ENCODE measurements around the gene KRT6C.
"Not testable (repeated sequence)": the region's sequence is repeated elsewhere in the genome, so short reads cannot be mapped to it uniquely, and the experiment has no call there.

KRT6C gene

DNA sequence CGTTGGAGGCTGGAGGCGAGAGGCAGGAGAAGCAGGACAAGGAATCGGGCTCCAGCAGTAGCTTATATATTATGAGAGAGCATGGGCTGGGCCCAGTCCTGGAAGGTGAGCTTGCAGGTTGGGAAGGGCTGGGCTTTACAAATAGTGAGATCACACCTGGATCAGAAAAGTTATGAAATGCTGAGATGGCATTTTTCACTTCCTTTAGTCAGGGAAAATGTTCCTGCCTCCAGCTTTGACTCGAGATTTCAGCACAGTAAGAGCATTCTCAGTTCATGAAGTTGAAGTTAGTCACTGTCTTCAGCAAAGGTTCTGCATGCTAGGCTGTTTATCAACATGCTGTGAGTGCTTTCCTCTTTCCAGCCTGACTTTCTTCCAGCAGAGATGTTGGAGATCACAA is at the start of gene KRT6C:
Gene KRT6C (minus strand): TSS at position 38 of the 400 bp plus-strand sequence. CDS start 68 bp downstream, outside the sequence.
- DNase-seq (ENCODE audit: low read depth): no peak

DNA sequence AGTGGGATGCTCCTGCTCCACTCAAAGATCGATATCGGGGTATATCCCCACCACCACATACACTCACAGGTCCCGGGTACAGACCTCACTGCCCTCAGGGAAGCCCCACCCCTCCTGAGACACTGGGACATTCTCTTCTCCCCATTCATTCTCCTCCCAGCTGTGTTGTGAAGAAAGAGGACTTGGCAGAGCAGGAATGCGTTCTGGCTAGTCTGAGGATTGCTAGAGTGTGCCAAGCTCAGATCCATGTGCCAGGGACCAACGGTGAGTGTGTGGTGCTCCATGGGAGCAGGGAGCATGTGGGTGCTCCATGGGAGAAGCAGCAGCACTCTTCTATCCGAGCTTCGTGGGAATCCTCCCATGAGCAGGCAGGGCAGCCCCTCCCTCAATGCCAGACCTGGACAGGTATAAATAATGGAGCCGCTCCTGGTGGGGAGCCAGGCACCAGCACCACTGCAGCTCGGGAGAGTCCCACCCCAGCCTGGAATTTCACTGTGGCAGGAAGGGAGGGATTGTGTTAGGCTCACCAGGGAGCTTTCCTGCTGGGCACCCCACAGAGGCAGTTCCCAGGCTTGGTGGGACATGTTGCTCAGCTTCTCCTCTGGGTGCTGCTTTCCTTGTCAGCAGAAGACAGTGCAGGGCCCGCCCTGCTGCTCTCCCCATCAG is 48.9 kb upstream of the KRT6C start:
- peak; percentile 14 for DNase-seq (ENCODE audit: low read depth)

DNA sequence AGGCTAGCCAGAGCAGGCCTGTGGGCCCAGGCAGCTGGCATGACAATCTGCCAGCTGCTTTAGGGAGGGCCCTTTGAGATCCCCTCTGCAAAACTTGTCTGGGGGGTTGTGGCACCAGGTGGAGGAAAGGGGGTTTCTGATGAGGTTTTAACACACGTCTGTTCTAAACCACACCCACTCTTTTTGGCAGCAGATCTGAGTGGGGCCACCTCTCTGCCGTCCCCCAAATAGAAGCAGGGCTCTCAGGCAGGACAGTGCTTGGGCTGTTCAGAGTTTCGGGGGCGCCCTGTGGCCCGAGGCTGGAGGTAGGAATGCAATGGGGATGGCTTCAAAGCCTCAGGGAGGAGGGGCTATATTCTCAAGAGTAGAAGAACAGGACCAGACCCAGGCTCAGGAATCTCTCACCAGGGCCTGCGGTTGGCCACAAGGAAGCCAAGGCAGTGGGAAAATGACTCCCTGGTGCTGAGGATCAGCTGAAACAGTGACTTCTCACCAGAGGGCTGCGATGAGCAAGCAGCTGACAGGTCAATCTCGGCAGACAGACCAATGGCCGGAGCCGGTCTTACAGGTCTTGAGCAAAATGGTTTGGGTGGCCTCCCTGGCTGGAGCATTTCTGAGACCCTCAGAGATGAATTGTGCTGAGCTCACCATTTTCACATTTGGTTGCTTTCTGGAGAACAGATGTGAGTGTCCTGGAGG is 48.1 kb upstream of the KRT6C start:
- peak; percentile 23 for DNase-seq (ENCODE audit: low read depth)

DNA sequence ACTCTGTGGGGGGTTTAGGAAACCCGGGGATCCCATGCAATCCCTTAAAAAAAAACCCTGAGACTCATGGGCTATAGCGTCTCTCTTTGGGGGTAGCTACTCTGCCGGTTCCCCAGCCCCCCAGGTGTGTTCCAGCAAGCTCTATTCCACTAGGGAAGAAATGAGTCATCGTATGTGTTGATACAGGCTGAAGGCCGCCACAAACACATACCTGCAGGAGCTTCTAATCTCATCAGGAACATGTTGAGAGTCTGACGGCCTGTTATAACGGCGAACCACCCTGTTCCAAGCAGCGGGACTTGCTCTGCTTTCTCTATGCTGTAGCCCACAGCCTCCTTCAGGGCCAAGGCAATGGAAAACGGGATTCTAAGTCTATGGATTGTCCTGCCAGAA is 47.6 kb upstream of the KRT6C start:
- no peak for DNase-seq (ENCODE audit: low read depth)

DNA sequence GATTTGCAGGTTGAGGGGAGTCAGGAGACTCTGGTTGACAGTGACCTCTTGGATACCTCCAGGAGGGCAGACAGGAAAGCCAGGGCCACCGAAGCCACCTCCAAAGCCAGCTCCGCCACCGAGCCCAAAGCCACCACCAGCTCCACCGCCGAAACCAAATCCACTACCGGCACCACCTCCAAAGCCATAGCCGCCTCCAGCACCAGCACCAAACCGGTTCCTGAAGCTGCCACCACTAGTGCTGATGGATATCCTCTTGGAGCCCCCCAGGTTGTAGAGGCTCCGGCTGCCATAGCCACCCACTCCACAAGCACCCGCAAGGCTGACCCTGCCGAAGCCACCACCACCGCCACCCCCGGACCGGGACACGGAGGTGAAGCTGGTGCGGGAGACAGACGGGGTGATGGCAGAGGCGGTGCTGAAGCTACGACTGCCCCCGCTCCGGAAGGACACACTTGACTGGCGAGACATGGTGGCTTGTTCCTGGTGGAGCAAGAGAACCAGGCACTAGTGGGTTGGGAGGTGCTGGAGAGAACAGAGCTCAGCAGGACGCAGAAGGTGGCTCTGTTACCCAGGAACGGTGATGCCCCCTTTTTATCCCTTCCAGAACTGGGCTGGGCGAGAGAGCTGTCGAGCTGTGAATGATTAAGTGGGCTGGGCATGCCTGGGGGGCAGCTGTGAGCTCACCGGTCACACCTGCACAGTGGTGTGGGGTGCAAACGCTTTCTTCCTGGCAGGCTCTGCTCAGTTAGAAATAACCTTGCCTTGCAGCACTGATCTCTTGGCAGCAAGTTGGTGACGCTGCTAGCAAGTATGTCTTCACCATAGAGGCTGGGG is 46.4 kb upstream of the KRT6C start, which contains the start of gene KRT5:
Gene KRT5 (minus strand): TSS at position 569 of the 837 bp plus-strand sequence. CDS start 98 bp downstream, at position 471.
- DNase-seq (ENCODE audit: low read depth): no peak

DNA sequence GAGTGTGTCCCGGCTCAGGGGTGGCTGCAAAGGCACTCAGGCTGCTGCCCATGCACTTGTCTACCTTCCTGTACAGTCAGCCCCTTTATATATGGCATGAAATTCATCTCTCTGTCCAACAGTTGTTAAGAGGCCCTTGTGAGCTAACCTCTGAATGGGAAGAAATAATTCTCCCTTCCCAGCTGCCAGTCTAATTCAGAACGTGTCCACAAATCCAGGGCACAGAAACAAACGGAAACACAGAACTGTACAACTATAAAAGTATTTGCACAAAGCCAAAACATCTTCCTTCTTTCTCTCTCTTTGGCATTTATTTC is 45.7 kb upstream of the KRT6C start:
- no peak for DNase-seq (ENCODE audit: low read depth)

DNA sequence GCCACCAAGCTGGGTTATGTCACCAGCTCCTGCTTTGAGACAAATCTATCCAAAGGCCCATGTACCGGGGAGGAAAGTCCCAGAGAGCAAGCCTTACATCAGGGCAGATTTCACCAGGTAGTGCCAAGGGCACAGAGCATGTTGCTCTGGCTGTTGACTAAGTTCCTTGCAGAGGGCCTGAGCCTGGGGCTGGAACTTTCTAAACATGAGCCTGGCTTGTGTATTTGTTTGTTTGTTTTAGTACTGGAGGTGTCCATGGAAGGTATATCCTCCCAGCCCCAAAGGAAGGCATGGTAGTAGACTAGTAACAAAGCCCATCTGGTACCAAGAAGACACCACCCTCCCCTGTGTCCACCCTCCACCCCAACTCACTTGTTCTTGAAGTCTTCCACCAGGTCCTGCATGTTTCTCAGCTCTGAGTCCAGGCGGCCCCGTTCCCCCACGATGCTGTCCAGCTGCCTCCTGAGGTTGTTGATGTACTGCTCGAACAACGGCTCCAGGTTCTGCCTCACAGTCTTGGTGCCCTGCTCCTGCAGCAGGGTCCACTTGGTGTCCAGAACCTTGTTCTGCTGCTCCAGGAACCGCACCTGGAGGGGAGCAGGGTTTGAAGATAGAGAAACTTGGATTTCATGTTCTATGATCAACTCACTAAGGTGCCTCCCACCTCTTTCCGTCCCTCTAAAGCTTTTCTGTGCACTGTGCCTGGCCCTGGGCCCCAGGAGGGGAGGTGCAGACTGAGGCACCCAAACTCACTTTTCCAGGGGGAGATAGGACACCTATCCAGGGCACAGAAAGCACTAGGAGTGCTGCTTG is 45.2 kb upstream of the KRT6C start:
- no peak for DNase-seq (ENCODE audit: low read depth)

DNA sequence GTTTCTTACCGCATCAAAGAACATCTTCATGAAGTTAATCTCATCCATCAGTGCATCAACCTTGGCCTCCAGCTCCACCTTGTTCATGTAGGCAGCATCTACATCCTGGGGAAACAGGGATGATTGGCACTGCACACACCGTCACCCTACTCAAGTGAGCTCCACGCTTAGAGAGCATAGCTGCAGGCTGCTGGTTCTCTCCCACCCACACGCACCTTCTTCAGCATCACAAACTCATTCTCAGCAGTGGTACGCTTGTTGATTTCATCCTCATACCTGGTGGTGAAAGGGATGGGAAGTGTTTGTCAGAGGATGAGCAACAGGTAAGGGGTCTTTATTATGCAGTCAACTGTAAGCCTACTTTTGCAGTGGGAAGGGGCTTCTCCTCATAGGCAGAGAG is 44.3 kb upstream of the KRT6C start:
- DNase-seq (ENCODE audit: low read depth): no peak

DNA sequence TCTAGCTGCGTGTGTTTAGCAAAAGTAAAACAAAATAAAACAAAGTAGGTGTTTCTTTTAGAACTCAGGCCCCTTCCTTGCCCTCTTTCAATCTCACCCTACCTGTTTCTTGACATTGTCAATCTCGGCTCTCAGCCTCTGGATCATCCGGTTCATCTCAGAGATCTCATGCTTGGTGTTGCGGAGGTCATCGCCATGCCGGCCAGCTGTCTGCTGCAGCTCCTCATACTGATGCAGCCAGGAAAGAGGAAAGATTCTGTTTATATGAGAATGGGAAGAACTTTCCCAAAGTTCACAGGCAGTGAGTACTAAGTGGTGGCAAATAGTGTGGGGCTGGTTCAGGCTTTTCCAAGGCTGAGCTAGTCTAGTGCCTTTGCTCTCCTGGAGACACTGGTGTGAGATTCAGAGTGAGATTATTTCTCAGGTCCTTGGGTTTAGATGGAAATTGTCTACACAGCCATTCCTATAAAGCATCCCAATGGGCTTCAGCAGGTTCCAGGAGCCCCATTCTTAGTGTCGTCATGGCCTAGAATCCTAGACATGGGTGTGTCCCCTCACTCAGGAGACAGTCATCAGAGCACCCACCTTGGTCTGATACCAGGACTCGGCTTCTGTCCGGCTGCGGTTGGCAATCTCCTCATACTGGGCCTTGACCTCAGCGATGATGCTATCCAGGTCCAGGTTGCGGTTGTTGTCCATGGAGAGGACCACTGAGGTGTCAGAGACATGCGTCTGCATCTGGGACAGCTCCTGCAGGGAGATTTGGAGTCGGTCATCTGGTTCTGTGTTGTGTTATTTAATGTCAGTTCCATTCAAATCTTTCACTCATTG is 43.6 kb upstream of the KRT6C start:
- DNase-seq (ENCODE audit: low read depth): no peak

DNA sequence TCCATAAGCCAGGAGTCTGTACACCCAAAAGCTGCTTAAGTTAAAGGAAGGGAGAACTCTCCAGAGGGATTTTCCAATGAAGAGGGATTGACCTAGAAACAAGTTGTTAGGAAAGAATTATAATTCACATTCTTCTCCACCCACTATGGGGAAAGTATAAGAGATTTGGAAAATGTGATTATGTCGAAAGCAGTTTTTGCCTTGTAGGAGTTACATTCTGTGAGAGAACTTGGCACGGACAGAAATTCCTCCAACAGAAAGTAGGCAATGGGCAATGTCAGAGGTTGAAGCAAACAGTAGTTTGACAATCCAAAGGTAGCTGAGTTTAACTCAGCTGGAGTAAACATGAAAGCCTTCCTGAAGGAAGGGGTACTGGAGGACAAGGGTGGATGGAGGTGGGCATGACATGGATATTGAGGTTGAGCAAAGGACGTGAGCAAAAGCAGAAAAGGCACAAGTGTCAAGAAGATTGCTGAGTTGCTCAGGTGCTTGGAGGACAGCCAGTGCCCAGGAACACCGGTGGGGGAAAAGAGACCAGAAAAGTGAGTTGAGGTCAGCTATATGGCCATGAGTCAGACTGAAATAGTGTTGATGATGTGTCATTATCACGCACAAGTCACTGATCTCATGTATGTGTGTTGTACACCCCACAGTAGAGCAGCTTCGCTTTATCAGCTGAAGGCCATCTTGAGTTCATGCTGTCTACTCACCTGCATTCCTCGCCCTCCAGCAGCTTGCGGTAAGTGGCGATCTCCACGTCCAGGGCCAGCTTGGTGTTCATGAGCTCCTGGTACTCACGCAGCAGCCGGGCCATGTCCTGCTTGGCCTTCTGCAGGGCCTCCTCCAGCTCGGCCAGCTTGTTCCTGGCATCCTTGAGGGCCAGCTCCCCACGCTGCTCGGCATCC is 42.6 kb upstream of the KRT6C start:
- DNase-seq (ENCODE audit: low read depth): no peak

DNA sequence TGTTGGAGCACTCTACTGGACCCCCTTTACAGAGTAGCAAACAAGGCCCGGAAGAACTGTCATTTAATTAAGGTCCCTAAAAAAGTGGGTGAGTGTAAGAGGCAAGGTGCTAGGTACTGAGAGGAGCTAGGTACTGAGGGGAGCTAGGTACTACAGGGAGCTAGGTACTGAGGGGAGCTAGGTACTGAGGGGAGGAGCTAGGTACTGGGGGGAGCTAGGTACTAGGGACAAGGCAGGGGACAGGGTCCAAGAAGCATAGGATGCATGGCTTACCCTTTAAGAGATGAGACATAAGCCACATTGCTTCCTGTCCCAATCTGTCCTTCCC is 41.7 kb upstream of the KRT6C start:
- no peak for DNase-seq (ENCODE audit: low read depth)

DNA sequence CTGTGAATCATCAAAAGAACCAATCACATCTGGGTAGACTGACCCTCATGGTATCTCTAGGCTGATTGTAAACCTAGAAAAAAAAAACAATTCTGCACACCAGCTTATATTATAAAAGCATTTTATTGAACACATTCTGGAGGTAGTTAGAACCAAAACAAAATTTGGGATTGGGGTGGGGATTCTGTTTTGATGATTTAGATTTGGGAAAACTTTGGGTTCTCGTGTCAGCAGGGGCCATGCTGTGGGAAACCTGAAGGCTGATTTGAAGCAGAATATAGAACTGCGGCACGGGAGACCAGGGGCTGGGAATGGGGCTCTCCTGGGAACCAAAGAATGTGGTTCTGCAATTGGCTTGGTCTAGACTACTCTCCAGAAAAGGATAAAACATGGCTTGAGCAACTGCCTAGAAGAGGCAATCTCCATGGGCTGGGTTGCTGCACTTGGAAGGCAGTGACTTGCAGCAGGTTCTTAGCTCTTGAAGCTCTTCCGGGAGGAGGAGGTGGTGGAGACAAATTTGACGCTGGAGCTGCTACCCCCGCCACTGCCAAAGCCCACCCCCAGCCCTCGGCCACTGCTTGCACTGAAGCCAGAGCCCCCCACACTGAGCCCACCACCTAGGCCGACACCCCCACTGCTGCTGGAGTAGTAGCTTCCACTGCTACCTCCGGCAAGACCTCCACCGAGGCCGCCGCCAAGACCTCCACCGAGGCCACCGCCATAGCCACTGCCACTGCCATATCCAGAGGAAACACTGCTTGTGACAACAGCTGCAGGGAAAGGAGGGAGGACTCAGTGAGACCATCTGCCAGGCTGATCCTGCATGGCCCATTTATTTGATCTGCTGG is 41.1 kb upstream of the KRT6C start:
- DNase-seq (ENCODE audit: low read depth): no peak

DNA sequence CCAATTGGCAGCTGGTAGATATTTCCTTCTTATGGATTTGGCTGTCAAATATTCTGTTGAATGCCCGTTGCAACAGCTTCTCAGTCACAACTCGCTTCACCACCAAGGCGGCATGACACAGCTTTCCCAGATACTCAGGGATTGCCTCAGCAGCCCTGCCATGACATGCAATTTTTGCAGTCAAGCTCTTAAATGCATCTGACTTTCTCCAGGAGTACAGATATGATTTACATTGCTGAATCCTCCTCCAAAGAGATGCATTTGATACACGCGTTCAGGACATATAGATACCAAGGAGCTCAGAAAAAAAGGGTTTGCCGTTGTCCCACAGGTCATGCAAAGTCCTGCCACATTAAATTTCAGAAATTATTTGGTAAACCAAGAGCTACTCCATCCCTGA is 40.1 kb upstream of the KRT6C start:
- no peak for DNase-seq (ENCODE audit: low read depth)

DNA sequence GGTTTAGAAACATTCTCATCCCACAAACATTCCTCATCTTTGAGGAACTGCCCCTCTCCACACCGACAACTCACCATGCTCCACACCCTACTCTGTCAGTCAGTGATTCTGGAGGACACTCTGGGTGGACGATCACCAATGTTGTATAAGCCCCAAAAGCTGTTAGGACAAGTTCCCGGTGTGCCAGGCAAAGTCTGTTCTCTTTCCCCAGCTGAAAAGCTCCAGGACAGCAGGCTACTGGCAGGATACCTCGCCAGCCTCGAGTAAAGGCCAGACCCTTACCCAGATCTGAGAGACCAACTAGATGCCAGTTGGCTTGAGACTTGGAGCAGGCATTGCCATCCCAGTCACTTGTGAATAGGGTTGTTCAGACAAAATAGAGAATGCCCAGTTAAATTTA is 34.6 kb upstream of the KRT6C start:
- no peak for DNase-seq (ENCODE audit: low read depth)

DNA sequence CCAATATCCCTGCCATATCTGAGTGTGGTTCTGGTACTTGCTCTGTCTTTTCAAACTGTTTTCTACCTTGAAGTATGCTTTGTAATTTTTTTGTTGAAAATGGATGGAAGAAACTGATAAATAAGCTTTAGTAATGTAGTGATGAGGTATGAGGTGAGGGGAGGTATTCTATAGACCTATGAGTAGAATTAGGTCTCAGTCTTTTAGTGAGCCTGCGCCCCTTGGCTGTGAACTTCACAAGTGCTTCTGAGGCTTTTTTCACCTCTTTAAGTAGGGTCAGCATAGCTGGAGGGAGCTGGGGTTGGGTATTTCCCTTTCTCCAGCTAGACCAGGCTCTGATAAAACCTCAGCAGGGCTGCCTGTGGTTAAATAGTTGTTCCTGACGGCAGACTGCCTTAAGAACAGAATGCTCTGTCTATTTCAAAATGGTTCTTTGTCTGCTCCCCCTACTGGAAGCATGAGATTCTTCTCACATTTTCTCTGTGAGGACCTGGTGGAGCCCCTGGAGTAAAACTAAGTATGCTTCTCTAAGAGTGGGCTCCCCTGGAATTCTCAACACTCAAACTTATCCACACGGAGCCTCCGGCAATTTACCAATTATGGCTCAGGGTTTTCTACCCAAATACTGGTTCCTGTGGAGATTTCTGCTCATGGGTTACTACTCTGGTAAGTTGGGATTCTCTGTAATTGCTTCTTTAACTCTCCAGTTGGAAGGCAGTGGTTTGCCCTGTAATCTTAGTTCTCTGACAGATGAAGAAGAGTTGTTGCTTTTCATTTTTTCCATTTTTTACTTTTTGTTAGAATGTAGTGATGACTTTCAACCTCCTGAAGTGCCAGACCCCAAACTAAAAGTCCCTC is 33.5 kb upstream of the KRT6C start:
- DNase-seq (ENCODE audit: low read depth): peak; percentile 10

DNA sequence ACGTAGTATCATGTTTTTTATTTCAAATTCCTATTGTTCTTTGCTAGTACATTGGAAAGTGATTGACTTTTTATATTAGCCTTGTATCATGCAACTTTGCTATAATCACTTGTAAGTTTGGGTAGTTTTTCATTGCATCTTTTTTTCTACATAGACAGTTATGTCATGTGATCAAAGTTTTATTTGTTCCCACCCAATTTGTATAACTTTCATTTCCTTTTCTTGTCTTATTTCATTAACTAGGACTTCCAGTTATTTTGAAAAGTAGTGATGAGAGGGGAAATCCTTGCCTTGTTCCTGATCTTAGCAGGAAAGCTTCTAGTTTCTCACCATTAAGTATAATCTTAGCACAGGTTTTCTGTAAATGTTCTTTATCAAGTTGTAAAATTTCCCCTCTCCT is 29.3 kb upstream of the KRT6C start:
- no peak for DNase-seq (ENCODE audit: low read depth)

DNA sequence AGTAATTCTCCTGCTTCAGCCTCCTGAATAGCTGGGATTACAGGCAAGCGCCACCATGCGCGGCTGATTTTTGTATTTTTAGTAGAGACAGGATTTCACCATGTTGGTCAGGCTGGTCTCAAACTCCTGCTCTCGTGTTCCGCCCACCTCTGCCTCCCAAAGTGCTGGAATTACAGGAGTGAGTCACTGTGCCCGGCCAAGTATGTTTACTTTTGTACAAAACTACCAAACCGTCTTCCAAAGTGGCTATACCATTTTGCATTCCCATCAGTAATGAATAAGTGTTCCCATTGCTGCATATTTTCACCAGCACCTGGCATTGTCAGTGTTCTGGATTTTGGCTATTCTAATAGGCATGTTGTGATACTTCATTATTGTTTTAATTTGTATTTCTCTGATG is 27.9 kb upstream of the KRT6C start:
- no peak for DNase-seq (ENCODE audit: low read depth)

DNA sequence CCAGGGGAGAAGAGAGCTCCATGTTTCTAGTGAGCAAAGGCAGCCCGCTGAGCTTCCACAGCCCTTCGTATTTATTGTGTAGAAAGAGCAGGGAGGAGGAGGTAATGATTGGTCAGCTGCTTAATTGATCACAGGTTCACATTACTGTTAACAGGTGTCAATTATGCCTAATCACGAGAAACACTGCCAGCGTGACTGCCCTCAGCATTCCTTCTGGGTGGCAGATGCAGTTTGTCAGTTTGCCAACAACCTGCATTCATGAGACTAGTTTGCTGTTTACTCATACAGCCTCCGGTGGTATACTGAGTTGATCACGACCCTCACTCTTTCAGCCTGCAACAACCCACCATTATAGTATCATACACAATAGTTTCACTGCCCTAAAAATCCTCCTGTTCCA is 27.0 kb upstream of the KRT6C start:
- not testable (repeated sequence) for DNase-seq (ENCODE audit: low read depth)
